ENCODE results near the gene TREML4. TPM values are rescaled to one million over a fixed set of nuclear protein-coding genes. Genes with fewer than 3 reads are reported as not detected.

Gene TREML4
- total and polyA plus RNA-seq, 2 experiments from 2014 or later: not detected

DNA sequence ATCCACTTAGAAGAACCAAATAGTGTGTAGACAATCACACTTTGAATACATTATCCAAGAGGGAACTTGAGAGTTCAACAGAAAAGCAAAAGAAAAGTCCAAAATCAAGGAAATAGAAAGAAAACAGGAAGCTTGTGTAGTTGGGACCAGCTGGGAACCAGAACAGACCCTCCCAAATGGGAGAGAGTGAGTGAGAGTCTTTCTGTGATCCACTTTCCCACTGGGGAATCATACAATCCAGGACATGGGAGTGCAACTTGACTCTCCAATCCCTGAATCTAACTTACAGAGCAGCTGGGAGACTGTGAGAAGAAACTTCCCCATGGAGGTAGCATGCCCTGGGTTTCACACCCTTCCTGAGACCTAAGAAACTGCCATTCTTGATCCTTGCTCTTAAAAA lies 27.0 kb downstream of the TREML4 start:
- no peak overlapping the region for H3K4me2 ChIP-seq
- no peaks in the 10 kb centered on the region for H3K36me3 ChIP-seq (replicated peaks; ENCODE audit: insufficient read depth, low read depth)
- H2AFZ ChIP-seq: no peak overlapping the region
- H3K79me2 ChIP-seq: no peaks in the 10 kb centered on the region
- no peak overlapping the region for H3K27ac ChIP-seq
- TF ChIP-seq, protein P1, sequence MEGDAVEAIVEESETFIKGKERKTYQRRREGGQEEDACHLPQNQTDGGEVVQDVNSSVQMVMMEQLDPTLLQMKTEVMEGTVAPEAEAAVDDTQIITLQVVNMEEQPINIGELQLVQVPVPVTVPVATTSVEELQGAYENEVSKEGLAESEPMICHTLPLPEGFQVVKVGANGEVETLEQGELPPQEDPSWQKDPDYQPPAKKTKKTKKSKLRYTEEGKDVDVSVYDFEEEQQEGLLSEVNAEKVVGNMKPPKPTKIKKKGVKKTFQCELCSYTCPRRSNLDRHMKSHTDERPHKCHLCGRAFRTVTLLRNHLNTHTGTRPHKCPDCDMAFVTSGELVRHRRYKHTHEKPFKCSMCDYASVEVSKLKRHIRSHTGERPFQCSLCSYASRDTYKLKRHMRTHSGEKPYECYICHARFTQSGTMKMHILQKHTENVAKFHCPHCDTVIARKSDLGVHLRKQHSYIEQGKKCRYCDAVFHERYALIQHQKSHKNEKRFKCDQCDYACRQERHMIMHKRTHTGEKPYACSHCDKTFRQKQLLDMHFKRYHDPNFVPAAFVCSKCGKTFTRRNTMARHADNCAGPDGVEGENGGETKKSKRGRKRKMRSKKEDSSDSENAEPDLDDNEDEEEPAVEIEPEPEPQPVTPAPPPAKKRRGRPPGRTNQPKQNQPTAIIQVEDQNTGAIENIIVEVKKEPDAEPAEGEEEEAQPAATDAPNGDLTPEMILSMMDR (IDR thresholded peaks at IDR 0.05; ENCODE audit: poor library complexity): no peak
- TF ChIP-seq EZH2phosphoT487 (IDR thresholded peaks at IDR 0.05; ENCODE audit: low read depth, severe bottlenecking, unreplicated experiment) (no peak), EZH2 (IDR thresholded peaks at IDR 0.05; ENCODE audit: borderline replicate concordance) (no peak)
- H3K4me3 ChIP-seq: no peak overlapping the region
- H3K4me1 ChIP-seq (ENCODE audit: insufficient read depth): peaks cover 18% of the 10 kb centered on the region
- no peaks in the 10 kb centered on the region for H4K20me1 ChIP-seq (ENCODE audit: insufficient read depth, poor library complexity, severe bottlenecking)
- no peaks in the 10 kb centered on the region for H3K9me3 ChIP-seq (ENCODE audit: low read depth)
- no peak for DNase-seq (ENCODE audit: low spot score)
- no peaks in the 10 kb centered on the region for H3K9me2 ChIP-seq (replicated peaks; ENCODE audit: insufficient read depth)
- no peaks in the 10 kb centered on the region for H3K27me3 ChIP-seq

DNA sequence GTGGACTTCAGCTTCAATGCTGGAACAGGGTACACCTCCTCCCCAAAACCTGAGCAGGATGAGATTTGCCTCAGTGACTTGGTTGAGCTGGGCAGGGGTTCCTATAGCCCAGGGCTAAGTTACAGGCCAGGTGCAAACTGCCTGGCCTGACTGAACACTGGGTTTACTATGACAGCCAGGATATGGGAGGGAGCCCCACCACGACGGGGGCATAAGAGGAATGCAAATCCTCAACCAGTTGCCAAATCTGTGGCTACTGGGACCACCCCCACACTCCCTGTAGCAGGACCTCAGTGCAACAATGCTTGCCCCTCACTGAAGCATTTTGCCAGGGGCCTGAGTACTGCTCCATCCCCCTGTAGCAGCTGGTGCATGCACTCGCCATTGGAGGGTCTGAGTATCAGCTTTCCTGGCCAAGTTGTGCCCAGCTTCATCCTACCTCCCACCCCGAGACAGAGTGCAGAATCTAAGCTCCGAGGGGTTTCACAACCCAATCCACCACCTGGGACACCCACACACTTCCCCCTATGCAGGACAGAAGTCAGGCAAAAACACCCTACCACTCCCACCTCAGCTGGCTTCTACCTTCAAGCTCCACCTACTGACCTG lies 27.6 kb downstream of the TREML4 start:
- H3K4me3 ChIP-seq: no peak overlapping the region
- no peak overlapping the region for H2AFZ ChIP-seq
- H3K4me2 ChIP-seq: no peak overlapping the region
- H3K79me2 ChIP-seq: no peaks in the 10 kb centered on the region
- no peak overlapping the region for H3K27ac ChIP-seq
- no peaks in the 10 kb centered on the region for H3K27me3 ChIP-seq
- DNase-seq (ENCODE audit: low spot score): no peak
- no peaks in the 10 kb centered on the region for H3K9me2 ChIP-seq (replicated peaks; ENCODE audit: insufficient read depth)
- no peaks in the 10 kb centered on the region for H4K20me1 ChIP-seq (ENCODE audit: insufficient read depth, poor library complexity, severe bottlenecking)
- H3K4me1 ChIP-seq (ENCODE audit: insufficient read depth): peaks cover 18% of the 10 kb centered on the region
- H3K9me3 ChIP-seq (ENCODE audit: low read depth): no peaks in the 10 kb centered on the region
- 76% methylated on average over 5 of the region's 5 CpGs for WGBS (ENCODE audit: low lambda C conversion rate, missing lambda C conversion rate)
- H3K36me3 ChIP-seq (replicated peaks; ENCODE audit: insufficient read depth, low read depth): no peaks in the 10 kb centered on the region
- TF ChIP-seq EZH2 (IDR thresholded peaks at IDR 0.05; ENCODE audit: borderline replicate concordance) (no peak), EZH2phosphoT487 (IDR thresholded peaks at IDR 0.05; ENCODE audit: low read depth, severe bottlenecking, unreplicated experiment) (no peak)
- TF ChIP-seq, protein P1 (IDR thresholded peaks at IDR 0.05; ENCODE audit: poor library complexity): no peak

DNA sequence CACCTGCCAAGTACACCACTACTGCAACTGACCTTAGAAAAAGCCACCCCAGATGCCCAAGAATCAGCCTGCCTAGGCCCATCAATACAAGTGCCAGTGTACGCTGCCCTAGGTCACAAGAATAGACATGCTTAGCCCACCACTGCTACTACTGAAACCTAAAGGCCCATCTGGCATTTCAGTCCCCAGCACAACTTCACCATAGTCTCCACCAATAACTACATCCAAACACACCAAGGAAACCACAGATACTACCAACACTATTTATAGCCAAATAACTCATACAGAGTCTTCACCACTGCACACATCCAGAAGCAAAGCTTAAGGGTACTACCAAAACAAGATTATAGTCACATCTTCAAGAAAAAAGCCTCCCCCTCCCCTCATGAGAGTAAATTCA lies 28.2 kb downstream of the TREML4 start:
- H3K27ac ChIP-seq: peak overlapping the region; percentile 59
- H3K9me3 ChIP-seq (ENCODE audit: low read depth): no peaks in the 10 kb centered on the region
- no peaks in the 10 kb centered on the region for H3K27me3 ChIP-seq
- no peak overlapping the region for H3K4me3 ChIP-seq
- no peaks in the 10 kb centered on the region for H4K20me1 ChIP-seq (ENCODE audit: insufficient read depth, poor library complexity, severe bottlenecking)
- peak overlapping the region; percentile 10 for H3K4me2 ChIP-seq
- H3K4me1 ChIP-seq (ENCODE audit: insufficient read depth): peaks cover 18% of the 10 kb centered on the region
- no peak for TF ChIP-seq EZH2phosphoT487 (IDR thresholded peaks at IDR 0.05; ENCODE audit: low read depth, severe bottlenecking, unreplicated experiment)
- TF ChIP-seq, protein P1 (IDR thresholded peaks at IDR 0.05; ENCODE audit: poor library complexity): no peak
- H3K36me3 ChIP-seq (replicated peaks; ENCODE audit: insufficient read depth, low read depth): no peaks in the 10 kb centered on the region
- H3K79me2 ChIP-seq: no peaks in the 10 kb centered on the region
- no peak overlapping the region for H2AFZ ChIP-seq
- H3K9me2 ChIP-seq (replicated peaks; ENCODE audit: insufficient read depth): no peaks in the 10 kb centered on the region
- DNase-seq (ENCODE audit: low spot score): no peak
- WGBS (ENCODE audit: low lambda C conversion rate, missing lambda C conversion rate): 100% methylated on average over 1 of the region's 1 CpG
